Panc1 (cell line): Measurements from ENCODE around the gene PRPF31. TPM values are rescaled to one million over a fixed set of nuclear protein-coding genes. Genes with fewer than 3 reads are reported as not detected.

Experiments
- ATAC-seq: fragments of 200-7000 bp; cut with Tn5 transposase; 2 replicates; pipeline ENCODE4 v1.9.1; 2020; ENCODE audit warnings: mild to moderate bottlenecking, moderate library complexity
- BruUV-seq: library from RNA; stranded (reverse); fragments of 400-500 nt; replicated peaks from 2 replicates; lab custom pipeline; 2021; lab: Mats Ljungman, UMichigan
- CTCF ChIA-PET: fragments of 300-600 bp; sonication (Branson Sonifier 250); formaldehyde crosslinking; loops from one replicate; lab custom pipeline; 2022; ENCODE audit warnings: antibody characterized with exemption; lab: Charles Lee
- POLR2A ChIA-PET: fragments of 300-600 bp; sonication (Branson Sonifier 250); formaldehyde crosslinking; loops from one replicate; lab custom pipeline; 2022; ENCODE audit warnings: antibody characterized with exemption; lab: Charles Lee
- DNase-seq: peaks from one replicate; pipeline ENCODE4 v3.0.0-alpha.2; 2010; ENCODE audit warnings: low read depth, low spot score
- H3K27ac ChIP-seq: 2 replicates; pipeline ENCODE4 v1.5.1; 2011; ENCODE audit warnings: mild to moderate bottlenecking, low read length, inconsistent platforms
- H3K27me3 ChIP-seq: fragments of 200-500 bp; sonication (Bioruptor generic); 2 replicates; pipeline ENCODE4 v1.6.0; 2014; ENCODE audit warnings: low read length, inconsistent platforms; ENCODE audit not compliant: control insufficient read depth, insufficient read depth
- H3K36me3 ChIP-seq: fragments of 200-500 bp; sonication (Bioruptor generic); 2 replicates; pipeline ENCODE4 v1.5.1; 2014; ENCODE audit warnings: inconsistent platforms, mild to moderate bottlenecking, low read length, moderate library complexity; ENCODE audit not compliant: control insufficient read depth, insufficient read depth
- H3K4me1 ChIP-seq: 2 replicates; pipeline ENCODE4 v1.5.1; 2011; ENCODE audit warnings: inconsistent platforms, mild to moderate bottlenecking, low read length, moderate library complexity; ENCODE audit not compliant: control insufficient read depth, insufficient read depth
- H3K4me3 ChIP-seq, 2 experiments: 2 replicates each; pipeline ENCODE4 v1.5.1; 2011 to 2012; ENCODE audit warnings: low read depth in 2 of 2, low read length in 2 of 2, mild to moderate bottlenecking in 2 of 2, inconsistent platforms in 1 of 2, moderate library complexity in 1 of 2
- H3K9me3 ChIP-seq: fragments of 200-500 bp; sonication (Bioruptor generic); 2 replicates; pipeline ENCODE4 v1.5.1; 2014; ENCODE audit warnings: low read depth, mild to moderate bottlenecking, inconsistent platforms, low read length, moderate library complexity; ENCODE audit not compliant: control insufficient read depth, insufficient read depth
- POLR2AphosphoS5 ChIP-seq: IDR thresholded peaks from 2 replicates; pipeline ENCODE4 v1.6.1; 2012; ENCODE audit warnings: mild to moderate bottlenecking, low read depth, low read length, moderate library complexity
- REST ChIP-seq, 2 experiments: IDR thresholded peaks; 2 replicates each; pipeline ENCODE4 v1.6.1; 2011 to 2012; ENCODE audit warnings: low read depth in 2 of 2, control low read depth in 1 of 2, low read length in 1 of 2, mild to moderate bottlenecking in 1 of 2, moderate library complexity in 1 of 2; ENCODE audit not compliant: insufficient read depth in 1 of 2
- SIN3A ChIP-seq: IDR thresholded peaks from 2 replicates; pipeline ENCODE4 v1.6.1; 2012; ENCODE audit warnings: low read depth, mild to moderate bottlenecking, low read length, moderate library complexity, borderline replicate concordance; ENCODE audit not compliant: insufficient read depth
- TCF7L2 ChIP-seq: IDR thresholded peaks from 2 replicates; pipeline ENCODE4 v1.6.1; 2011; ENCODE audit warnings: mild to moderate bottlenecking, low read depth, low read length, inconsistent platforms
- in situ Hi-C: cut with HindIII; loops from 2 replicates; pipeline ENCODE4 v1.10.0; 2016; ENCODE audit warnings: low sequenced_read_pairs, low pct_unique_long_range_greater_than_20kb
- intact Hi-C: fragments of 100-400 bp; cut with micrococcal nuclease; formaldehyde crosslinking; loops from one replicate; pipeline ENCODE4 v1.10.0; 2022; ENCODE audit not compliant: unreplicated experiment
- total RNA-seq: library from RNA; stranded (reverse); gene quantifications from one replicate; pipeline ENCODE4 v1.2.1, GENCODE V29; 2021; ENCODE audit not compliant: unreplicated experiment
- TF ChIP-seq, protein P1 (sequence below): fragments of 450-650 bp; IDR thresholded peaks from 2 replicates; pipeline ENCODE4 v1.5.1; 2017; ENCODE audit warnings: mild to moderate bottlenecking

Gene PRPF31
- total RNA-seq, 1 experiment from 2014 or later, result 117 TPM

DNA sequence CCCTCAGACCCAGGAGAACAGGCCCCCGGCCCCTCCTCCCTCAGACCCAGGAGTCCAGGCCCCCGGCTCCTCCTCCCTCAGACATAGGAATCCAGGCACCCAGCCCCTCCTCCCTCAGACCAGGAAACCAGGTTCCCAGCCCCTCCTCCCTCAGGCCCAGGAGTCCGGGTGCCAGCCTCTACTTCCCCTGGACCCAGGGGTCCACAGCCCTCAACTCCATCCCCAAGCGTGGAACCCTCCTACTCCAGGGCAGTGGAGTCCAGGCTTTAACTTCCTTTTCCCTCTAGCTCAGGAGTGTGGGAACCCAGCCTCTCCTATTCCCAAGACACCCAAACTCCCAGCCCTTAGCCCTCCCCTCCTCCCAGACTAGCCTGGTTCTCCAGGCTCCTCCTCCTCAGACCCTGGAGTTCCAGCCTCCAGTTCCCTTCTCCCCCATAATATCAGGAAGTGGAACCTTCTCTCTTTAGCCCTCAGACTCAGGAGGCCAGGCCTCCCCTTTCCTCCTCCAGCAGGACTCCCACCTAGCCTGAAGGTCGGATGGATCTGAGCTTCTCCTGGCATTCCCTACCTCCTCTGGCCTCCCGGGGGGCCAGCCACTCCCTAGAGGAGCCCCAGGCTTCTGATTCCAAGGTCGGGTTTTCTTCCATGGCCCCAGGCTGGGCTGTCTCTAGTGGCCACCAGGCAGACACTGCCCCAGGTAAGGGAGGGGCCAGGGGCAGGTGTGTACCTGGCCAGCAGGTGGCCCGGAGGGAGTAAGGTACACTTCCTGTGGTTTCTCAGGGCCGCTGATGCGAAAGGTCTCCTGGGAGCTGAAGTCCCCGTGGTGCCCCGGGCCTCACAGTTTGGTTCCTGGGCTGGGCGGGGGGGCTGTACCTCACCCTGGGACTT, 57.2 kb downstream of the PRPF31 start, which contains the start of gene TMC4:
TMC4 (minus strand) TSS at position 690 of the 888 bp plus-strand sequence; CDS start at position 647, 43 bp downstream.
- no peaks in the 10 kb centered on the region for H3K27me3 ChIP-seq
- ATAC-seq (peak; percentile 57), DNase-seq (no peak)
- CTCF ChIA-PET, result interaction anchor here (0.6 kb wide), 2 partner anchors 14 to 16 kb away, joined by 4 read pairs; no protein-coding TSS in a partner anchor
- POLR2A ChIA-PET, result interaction anchor here (0.6 to 1.4 kb wide), 3 partner anchors 17 to 305 kb away, joined by 3 read pairs; partner anchors contain the start of gene MBOAT7
- H3K36me3 ChIP-seq, result no peaks in the 10 kb centered on the region
- intact Hi-C loops, result no loop called here
- H3K27ac ChIP-seq, result peak within 1 kb of the TSS; percentile 36
- TF ChIP-seq REST (IDR thresholded peaks at IDR 0.05; ENCODE audit: insufficient read depth in 1 of 2, low read depth in 2 of 2, low read length in 1 of 2) (no peak), TCF7L2 (no peak), SIN3A (no peak), POLR2AphosphoS5 (peak; percentile 0; the same call in 1 of the 2 replicates)
- TF ChIP-seq, protein P1, sequence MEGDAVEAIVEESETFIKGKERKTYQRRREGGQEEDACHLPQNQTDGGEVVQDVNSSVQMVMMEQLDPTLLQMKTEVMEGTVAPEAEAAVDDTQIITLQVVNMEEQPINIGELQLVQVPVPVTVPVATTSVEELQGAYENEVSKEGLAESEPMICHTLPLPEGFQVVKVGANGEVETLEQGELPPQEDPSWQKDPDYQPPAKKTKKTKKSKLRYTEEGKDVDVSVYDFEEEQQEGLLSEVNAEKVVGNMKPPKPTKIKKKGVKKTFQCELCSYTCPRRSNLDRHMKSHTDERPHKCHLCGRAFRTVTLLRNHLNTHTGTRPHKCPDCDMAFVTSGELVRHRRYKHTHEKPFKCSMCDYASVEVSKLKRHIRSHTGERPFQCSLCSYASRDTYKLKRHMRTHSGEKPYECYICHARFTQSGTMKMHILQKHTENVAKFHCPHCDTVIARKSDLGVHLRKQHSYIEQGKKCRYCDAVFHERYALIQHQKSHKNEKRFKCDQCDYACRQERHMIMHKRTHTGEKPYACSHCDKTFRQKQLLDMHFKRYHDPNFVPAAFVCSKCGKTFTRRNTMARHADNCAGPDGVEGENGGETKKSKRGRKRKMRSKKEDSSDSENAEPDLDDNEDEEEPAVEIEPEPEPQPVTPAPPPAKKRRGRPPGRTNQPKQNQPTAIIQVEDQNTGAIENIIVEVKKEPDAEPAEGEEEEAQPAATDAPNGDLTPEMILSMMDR, result no peak
- no peaks in the 10 kb centered on the region for H3K9me3 ChIP-seq
- in situ Hi-C loops, result no loop called here
- BruUV-seq, result no TSS peak
- H3K4me3 ChIP-seq, result peak within 1 kb of the TSS in 1 of 2 experiments; percentile 9; a peak in 1 of 4 replicates
- peaks cover 9% of the 10 kb centered on the region for H3K4me1 ChIP-seq

DNA sequence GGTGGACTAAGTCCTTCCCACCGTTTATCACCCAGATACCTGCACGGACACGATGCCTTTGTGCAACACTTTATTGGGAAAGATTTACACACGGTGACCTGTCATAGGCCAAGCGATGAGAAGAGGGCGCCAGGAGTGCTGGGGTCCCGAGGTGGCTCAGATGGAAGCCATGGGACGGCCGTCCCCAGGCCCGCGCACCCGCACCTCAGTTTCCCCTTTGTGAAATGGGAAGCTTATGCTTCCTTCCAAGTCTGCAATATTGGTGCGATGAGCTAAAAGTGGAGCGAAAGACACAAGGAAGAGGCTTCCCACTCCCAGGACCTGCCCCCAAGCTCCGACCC, 57.8 kb downstream of the PRPF31 start:
- CTCF ChIA-PET, result interaction anchor here (0.6 kb wide), 1 partner anchor 15 kb away, joined by 4 read pairs; no protein-coding TSS in a partner anchor
- intact Hi-C loops, result no loop called here
- ATAC-seq, result no peak
- TF ChIP-seq REST (IDR thresholded peaks at IDR 0.05; ENCODE audit: insufficient read depth in 1 of 2, low read depth in 2 of 2, low read length in 1 of 2) (no peak), POLR2AphosphoS5 (no peak; the same call in 1 of the 2 replicates), SIN3A (no peak), TCF7L2 (no peak)
- TF ChIP-seq, protein P1, result no peak
- Histone ChIP-seq H3K4me3 (no peak overlapping the region), H3K9me3 (no peaks in the 10 kb centered on the region), H3K27me3 (no peaks in the 10 kb centered on the region), H3K4me1 (peaks cover 9% of the 10 kb centered on the region), H3K27ac (no peak overlapping the region), H3K36me3 (no peaks in the 10 kb centered on the region)
- POLR2A ChIA-PET, result interaction anchor here (0.6 to 1.4 kb wide), 4 partner anchors 16 to 306 kb away, joined by 3 read pairs; partner anchors contain the start of gene MBOAT7
- no peak for DNase-seq
- BruUV-seq, result no TSS peak
- in situ Hi-C loops, result no loop called here
